ENCODE measurements around the gene KAT7. TPM values are rescaled to one million over a fixed set of nuclear protein-coding genes. Genes with fewer than 3 reads are reported as not detected.

Gene KAT7
- total and polyA plus RNA-seq, 2 of the 8 experiments (the other 6 are each of a cell fraction or from before 2014, with no cell fraction given), result 90.9 to 139 TPM

- no peak overlapping the region for H3K14ac ChIP-seq (ENCODE audit: insufficient read length)
- no peak overlapping the region for H2BK15ac ChIP-seq (ENCODE audit: low read length)
- WGBS, 2 experiments (ENCODE audit: extremely low coverage in 1 of 2, insufficient coverage in 1 of 2, insufficient read length in 1 of 2, insufficient replicate concordance in 2 of 2, low coverage in 1 of 2, low lambda C conversion rate in 2 of 2, missing lambda C conversion rate in 1 of 2), result 92% methylated on average over 2 of the region's 2 CpGs; no CpG with 5 or more reads in 1 of the 2 experiments
- CTCF ChIA-PET (ENCODE audit: partially characterized antibody), result interaction anchor here (0.8 to 2.9 kb wide), 4 partner anchors 17 to 458 kb away, joined by 3 to 11 read pairs (median 3); no protein-coding TSS in a partner anchor
- no peak overlapping the region for H2AK5ac ChIP-seq (ENCODE audit: low read depth, low read length)
- no peak overlapping the region for H2BK120ac ChIP-seq (replicated peaks; ENCODE audit: low read depth, low read length)
- peaks cover 13 to 60% (median 53%) of the 10 kb centered on the region in 4 experiments; a peak in 7 of 8 replicates for H3K36me3 ChIP-seq (ENCODE audit: control insufficient read depth in 2 of 4, insufficient read depth in 4 of 4, low read length in 3 of 4)
- no peaks in the 10 kb centered on the region for H3K79me2 ChIP-seq (ENCODE audit: control insufficient read depth in 1 of 2, insufficient read depth in 2 of 2, low read length in 2 of 2)
- H3K9ac ChIP-seq (replicated peaks in 1 of 4; ENCODE audit: extremely low read depth in 1 of 4, low read depth in 3 of 4, low read length in 3 of 4), result no peak overlapping the region
- 0 out of 2 replicates have a peak, but pooled peaks cover 3% of the 10 kb centered on the region for H3K79me1 ChIP-seq (ENCODE audit: low read depth, low read length)
- H3K4ac ChIP-seq (replicated peaks; ENCODE audit: insufficient read length, low read depth, low read length), result no peak overlapping the region
- no peaks in the 10 kb centered on the region for H3K9me3 ChIP-seq (ENCODE audit: insufficient read depth in 2 of 2, low read depth in 1 of 2, low read length in 1 of 2)
- no peaks in the 10 kb centered on the region for H3K23me2 ChIP-seq (ENCODE audit: low read depth, low read length)
- H2BK12ac ChIP-seq (ENCODE audit: low read depth, low read length), result no peak overlapping the region
- H3K4me2 ChIP-seq (ENCODE audit: insufficient read depth in 1 of 2, low read depth in 2 of 2, low read length in 2 of 2), result no peak overlapping the region
- no peak overlapping the region for H3K23ac ChIP-seq (ENCODE audit: insufficient read length)
- no peak overlapping the region for H2BK5ac ChIP-seq (ENCODE audit: low read depth, low read length)
- peaks cover 0 to 3% (median 0%) of the 10 kb centered on the region in 4 experiments; a peak in 3 of 7 replicates for H3K4me1 ChIP-seq (replicated peaks in 1 of 4; ENCODE audit: control insufficient read depth in 3 of 4, insufficient read depth in 4 of 4, low read length in 3 of 4)
- no peak overlapping the region for H4K91ac ChIP-seq (replicated peaks; ENCODE audit: insufficient read length, low read length)
- H4K8ac ChIP-seq (ENCODE audit: extremely low read depth, insufficient read depth, low read length), result no peak overlapping the region
- no peak overlapping the region for H3K27ac ChIP-seq (ENCODE audit: low read depth, low read length)
- POLR2A ChIA-PET (ENCODE audit: partially characterized antibody), result interaction anchor here (0.6 to 2.7 kb wide), 6 partner anchors 8 to 18 kb away, joined by 3 to 14 read pairs (median 8); no protein-coding TSS in a partner anchor
- no peak overlapping the region for H2BK20ac ChIP-seq (ENCODE audit: low read length)
- H2AFZ ChIP-seq (ENCODE audit: low read length), result no peak overlapping the region
- no peak overlapping the region for H3K18ac ChIP-seq (ENCODE audit: extremely low read depth, low read length)
- no peak overlapping the region for H4K5ac ChIP-seq (ENCODE audit: insufficient read length, low read depth, low read length)
- TF ChIP-seq JUND (IDR thresholded peaks at IDR 0.05; ENCODE audit: low read length) (no peak), TEAD4 (IDR thresholded peaks at IDR 0.05; ENCODE audit: low read depth, low read length) (no peak)
- H3K4me3 ChIP-seq (ENCODE audit: extremely low read depth in 1 of 4, insufficient read depth in 2 of 4, low read depth in 3 of 4, low read length in 4 of 4), result no peak overlapping the region
- H4K20me1 ChIP-seq (replicated peaks in 1 of 2; ENCODE audit: control insufficient read depth in 1 of 2, insufficient read depth in 2 of 2, low read length in 2 of 2), result peaks cover 0 to 4% of the 10 kb centered on the region in 2 experiments
- H3K27me3 ChIP-seq (replicated peaks in 1 of 4; ENCODE audit: control insufficient read depth in 3 of 4, extremely low read depth in 1 of 4, insufficient read depth in 3 of 4, low read length in 3 of 4), result no peaks in the 10 kb centered on the region
- H3K56ac ChIP-seq (replicated peaks; ENCODE audit: insufficient read length, low read depth, low read length), result no peak overlapping the region
- DNase-seq (ENCODE audit: low read depth in 1 of 2, low spot score in 2 of 2) (no peak), FAIRE-seq (no peak)
Observed at GRCh38 chr17:49829026-49829425, 40.5 kb downstream of the KAT7 start.

All from H1 (cell line).